Measurements from ENCODE around the gene PICALM.

GRCh38 chr11:85950317-85951048 lies 118.4 kb downstream of the PICALM start:
- no peak for TF ChIP-seq CTCF (IDR thresholded peaks at IDR 0.05)
- TF ChIP-seq POLR2A (IDR thresholded peaks at IDR 0.05): no peak
